ENCODE results near the gene AMHR2.

The AMHR2 gene

GRCh38 chr12:53480491-53481442, 57.1 kb downstream of the AMHR2 start:
- DNase-seq (ENCODE audit: low read depth in 3 of 3) = no peak

Measured in stimulated activated CD4-positive, alpha-beta T cell treated with anti-CD3 and anti-CD28 coated beads, TNF-alpha, amount 100 ng/mL, for 24 hours (primary cell).